ENCODE data around the gene PHC1.

- TF ChIP-seq HDGF (IDR thresholded peaks at IDR 0.05; ENCODE audit: borderline replicate concordance) (no peak), L3MBTL2 (conservative IDR thresholded peaks at IDR 0.05) (no peak), SP1 (IDR thresholded peaks at IDR 0.05) (no peak), CTBP1 (IDR thresholded peaks at IDR 0.05; ENCODE audit: borderline replicate concordance) (no peak), FOXM1 (IDR thresholded peaks at IDR 0.05; ENCODE audit: borderline replicate concordance) (no peak)
These were observed 7.8 kb upstream of the PHC1 start for GRCh38 chr12:8906266-8907180.

All from HEK293T (cell line).